ENCODE measurements around the gene PHLDB3.

GRCh38 chr19:43496960-43497359 is 7.6 kb downstream of the PHLDB3 start:
- TF ChIP-seq CTCF (IDR thresholded peaks at IDR 0.05) (no peak), POLR2A (IDR thresholded peaks at IDR 0.05) (no peak), POLR2AphosphoS5 (IDR thresholded peaks at IDR 0.05) (no peak)

All from breast epithelium (tissue), 3 donors.